SU-DHL-6 (cell line): ENCODE measurements around the gene EEF2.

Experiments
- CTCF ChIP-seq: fragments of 200-600 bp; sonication (generic); IDR thresholded peaks from one replicate; pipeline ENCODE4 v1.5.1; 2017; ENCODE audit warnings: antibody characterized with exemption, mild to moderate bottlenecking, low read length, moderate library complexity; ENCODE audit not compliant: insufficient read depth, poor library complexity, severe bottlenecking
- EZH2phosphoT487 ChIP-seq: fragments of 200-600 bp; sonication (generic), shearing (Covaris generic); conservative IDR thresholded peaks from 2 replicates; pipeline ENCODE4 v1.6.1; 2018; ENCODE audit warnings: mild to moderate bottlenecking, antibody characterized with exemption, low read length, moderate library complexity, mixed read lengths

GRCh38 chr19:3975637-3976087 is 9.6 kb downstream of the EEF2 start:
- no peak for TF ChIP-seq CTCF
- no peak for TF ChIP-seq EZH2phosphoT487
